ENCODE measurements around the gene THSD8. TPM values are rescaled to one million over a fixed set of nuclear protein-coding genes. Genes with fewer than 3 reads are reported as not detected.

THSD8 gene
- total and polyA plus RNA-seq, 2 of the 8 experiments (the other 6 are each of a cell fraction or from before 2014, with no cell fraction given), result 8.2 to 42.3 TPM

DNA sequence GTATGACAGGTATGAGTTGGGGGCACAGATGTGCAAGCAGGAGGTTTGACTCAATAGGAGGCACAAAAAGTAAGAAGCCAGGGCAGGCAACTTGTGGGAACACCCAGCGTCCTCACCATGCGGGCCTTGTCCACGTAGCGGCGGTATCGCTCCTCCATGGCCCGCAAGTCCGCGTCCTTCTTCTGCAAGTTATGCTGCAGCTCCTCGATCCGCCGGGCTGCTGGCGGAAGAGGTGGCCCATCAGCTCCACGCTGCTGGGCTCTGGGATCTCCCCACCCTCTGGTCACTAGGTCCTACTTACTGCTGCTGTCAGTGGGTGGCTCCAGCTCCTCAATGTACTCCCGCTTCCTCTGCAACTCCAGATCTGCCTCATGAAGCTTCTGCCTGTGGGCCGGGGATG, 37.2 kb upstream of the THSD8 start:
- H2AK5ac ChIP-seq (ENCODE audit: low read depth, low read length), result no peak overlapping the region
- peaks cover 1 to 2% of the 10 kb centered on the region in 2 experiments for H4K20me1 ChIP-seq (replicated peaks in 1 of 2; ENCODE audit: control insufficient read depth in 1 of 2, insufficient read depth in 2 of 2, low read length in 2 of 2)
- peaks cover 7 to 42% (median 24%) of the 10 kb centered on the region in 4 experiments for H3K36me3 ChIP-seq (ENCODE audit: control insufficient read depth in 2 of 4, insufficient read depth in 4 of 4, low read length in 3 of 4)
- H3K18ac ChIP-seq (ENCODE audit: extremely low read depth, low read length), result no peak overlapping the region
- H3K23me2 ChIP-seq (ENCODE audit: low read depth, low read length), result no peaks in the 10 kb centered on the region
- ChIA-PET POLR2A (ENCODE audit: partially characterized antibody) (interaction anchor here (0.6 to 9.2 kb wide), 8 partner anchors 10 to 61 kb away, joined by 3 to 70 read pairs (median 4); partner anchors contain the start of genes BEST2, GET3, HOOK2 and TRIR), CTCF (ENCODE audit: partially characterized antibody) (interaction anchor here (0.6 to 17.5 kb wide), 10 partner anchors 9 to 616 kb away, joined by 3 to 288 read pairs (median 4); partner anchors contain the start of genes BEST2, HOOK2, JUNB and PRDX2)
- DNase-seq (ENCODE audit: low read depth in 1 of 2, low spot score in 2 of 2) (no peak), FAIRE-seq (no peak)
- no peak overlapping the region for H3K4me3 ChIP-seq (ENCODE audit: extremely low read depth in 1 of 4, insufficient read depth in 2 of 4, low read depth in 3 of 4, low read length in 4 of 4)
- no peaks in the 10 kb centered on the region for H3K79me2 ChIP-seq (ENCODE audit: control insufficient read depth in 1 of 2, insufficient read depth in 2 of 2, low read length in 2 of 2)
- H3K14ac ChIP-seq (ENCODE audit: insufficient read length), result no peak overlapping the region
- H4K8ac ChIP-seq (ENCODE audit: extremely low read depth, insufficient read depth, low read length), result no peak overlapping the region
- H2BK5ac ChIP-seq (ENCODE audit: low read depth, low read length), result no peak overlapping the region
- no peak overlapping the region for H3K23ac ChIP-seq (ENCODE audit: insufficient read length)
- peaks cover 0 to 4% (median 2%) of the 10 kb centered on the region in 4 experiments; a peak in 2 of 7 replicates for H3K4me1 ChIP-seq (replicated peaks in 1 of 4; ENCODE audit: control insufficient read depth in 3 of 4, insufficient read depth in 4 of 4, low read length in 3 of 4)
- no peak overlapping the region for H3K9ac ChIP-seq (replicated peaks in 1 of 4; ENCODE audit: extremely low read depth in 1 of 4, low read depth in 3 of 4, low read length in 3 of 4)
- no peaks in the 10 kb centered on the region for H3K27me3 ChIP-seq (replicated peaks in 1 of 4; ENCODE audit: control insufficient read depth in 3 of 4, extremely low read depth in 1 of 4, insufficient read depth in 3 of 4, low read length in 3 of 4)
- H3K9me3 ChIP-seq (ENCODE audit: insufficient read depth in 2 of 2, low read depth in 1 of 2, low read length in 1 of 2), result no peaks in the 10 kb centered on the region
- 98% methylated on average over 16 of the region's 16 CpGs; no CpG with 5 or more reads in 1 of the 2 experiments for WGBS, 2 experiments (ENCODE audit: extremely low coverage in 1 of 2, insufficient coverage in 1 of 2, insufficient read length in 1 of 2, insufficient replicate concordance in 2 of 2, low coverage in 1 of 2, low lambda C conversion rate in 2 of 2, missing lambda C conversion rate in 1 of 2)
- no peak overlapping the region for H3K4ac ChIP-seq (replicated peaks; ENCODE audit: insufficient read length, low read depth, low read length)
- H2AFZ ChIP-seq (ENCODE audit: low read length), result no peak overlapping the region
- H4K5ac ChIP-seq (ENCODE audit: insufficient read length, low read depth, low read length), result no peak overlapping the region
- H3K56ac ChIP-seq (replicated peaks; ENCODE audit: insufficient read length, low read depth, low read length), result no peak overlapping the region
- no peak overlapping the region for H2BK120ac ChIP-seq (replicated peaks; ENCODE audit: low read depth, low read length)
- H3K27ac ChIP-seq (ENCODE audit: low read depth, low read length), result no peak overlapping the region
- no peak overlapping the region for H2BK12ac ChIP-seq (ENCODE audit: low read depth, low read length)
- no peak overlapping the region for H2BK15ac ChIP-seq (ENCODE audit: low read length)
- no peak overlapping the region for H3K4me2 ChIP-seq (ENCODE audit: insufficient read depth in 1 of 2, low read depth in 2 of 2, low read length in 2 of 2)
- no peaks in the 10 kb centered on the region for H3K79me1 ChIP-seq (ENCODE audit: low read depth, low read length)
- H2BK20ac ChIP-seq (ENCODE audit: low read length), result no peak overlapping the region
- no peak overlapping the region for H4K91ac ChIP-seq (replicated peaks; ENCODE audit: insufficient read length, low read length)
- TF ChIP-seq, protein P1, sequence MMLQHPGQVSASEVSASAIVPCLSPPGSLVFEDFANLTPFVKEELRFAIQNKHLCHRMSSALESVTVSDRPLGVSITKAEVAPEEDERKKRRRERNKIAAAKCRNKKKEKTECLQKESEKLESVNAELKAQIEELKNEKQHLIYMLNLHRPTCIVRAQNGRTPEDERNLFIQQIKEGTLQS (IDR thresholded peaks at IDR 0.05; ENCODE audit: insufficient read depth, low read depth, low read length), result no peak
- TF ChIP-seq CTBP2 (IDR thresholded peaks at IDR 0.05; ENCODE audit: borderline replicate concordance, insufficient read depth, insufficient read length, low read length) (no peak), EP300 (IDR thresholded peaks at IDR 0.05; ENCODE audit: borderline replicate concordance in 1 of 2, low read depth in 2 of 2, low read length in 2 of 2) (no peak), BACH1 (IDR thresholded peaks at IDR 0.05; ENCODE audit: low read length) (no peak), SUZ12 (IDR thresholded peaks at IDR 0.05; ENCODE audit: low read length) (no peak), CREB1 (IDR thresholded peaks at IDR 0.05) (no peak), KDM4A (IDR thresholded peaks at IDR 0.05; ENCODE audit: low read depth, low read length, severe bottlenecking) (no peak), RAD21 (IDR thresholded peaks at IDR 0.05 in 1 of 2, conservative IDR thresholded peaks at IDR 0.05 in 1 of 2; ENCODE audit: low read depth in 2 of 2, low read length in 2 of 2) (no peak), MAFK (IDR thresholded peaks at IDR 0.05; ENCODE audit: low read depth, low read length) (no peak), RXRA (IDR thresholded peaks at IDR 0.05; ENCODE audit: insufficient read depth, low read depth, low read length) (no peak)
- TF ChIP-seq, protein P2, sequence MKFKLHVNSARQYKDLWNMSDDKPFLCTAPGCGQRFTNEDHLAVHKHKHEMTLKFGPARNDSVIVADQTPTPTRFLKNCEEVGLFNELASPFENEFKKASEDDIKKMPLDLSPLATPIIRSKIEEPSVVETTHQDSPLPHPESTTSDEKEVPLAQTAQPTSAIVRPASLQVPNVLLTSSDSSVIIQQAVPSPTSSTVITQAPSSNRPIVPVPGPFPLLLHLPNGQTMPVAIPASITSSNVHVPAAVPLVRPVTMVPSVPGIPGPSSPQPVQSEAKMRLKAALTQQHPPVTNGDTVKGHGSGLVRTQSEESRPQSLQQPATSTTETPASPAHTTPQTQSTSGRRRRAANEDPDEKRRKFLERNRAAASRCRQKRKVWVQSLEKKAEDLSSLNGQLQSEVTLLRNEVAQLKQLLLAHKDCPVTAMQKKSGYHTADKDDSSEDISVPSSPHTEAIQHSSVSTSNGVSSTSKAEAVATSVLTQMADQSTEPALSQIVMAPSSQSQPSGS (IDR thresholded peaks at IDR 0.05; ENCODE audit: low read length), result no peak

Measured in H1 (cell line).